ENCODE results near the gene CERK. TPM values are rescaled to one million over a fixed set of nuclear protein-coding genes. Genes with fewer than 3 reads are reported as not detected.

The CERK gene
- total and polyA plus RNA-seq, 2 of the 13 experiments (the other 11 are each of a cell fraction or from before 2014, with no cell fraction given) = 40.3 to 41.9 TPM

- TF ChIP-seq NR1H2 (CRISPR knock-in tag; IDR thresholded peaks at IDR 0.05; ENCODE audit: borderline replicate concordance, low read depth) = no peak
- no peak for TF ChIP-seq FOXO4 (CRISPR knock-in tag; conservative IDR thresholded peaks at IDR 0.05)
- peak; percentile 83; the same call in 1 of the 2 replicates for TF ChIP-seq ZSCAN21 (CRISPR knock-in tag; IDR thresholded peaks at IDR 0.05; ENCODE audit: borderline replicate concordance)
- peak; percentile 76 for TF ChIP-seq ELF3 (CRISPR knock-in tag; IDR thresholded peaks at IDR 0.05)
- peak; percentile 86; the same call in 1 of the 2 replicates for TF ChIP-seq ZBTB20 (CRISPR knock-in tag; IDR thresholded peaks at IDR 0.05; ENCODE audit: borderline replicate concordance, low read depth)
- no peak; the same call in 1 of the 2 replicates for TF ChIP-seq ZFP90 (CRISPR knock-in tag; IDR thresholded peaks at IDR 0.05; ENCODE audit: borderline replicate concordance)
- no peak for TF ChIP-seq SMARCC2 (IDR thresholded peaks at IDR 0.05)
- TF ChIP-seq ADNP (CRISPR knock-in tag; IDR thresholded peaks at IDR 0.05) = no peak
- peak in 1 of 2 experiments; percentile 85; a peak in 2 of 4 replicates for TF ChIP-seq NR2F1 (CRISPR knock-in tag; IDR thresholded peaks at IDR 0.05)
- no peak for TF ChIP-seq GPN1 (CRISPR knock-in tag; IDR thresholded peaks at IDR 0.05; ENCODE audit: borderline replicate concordance)
- TF ChIP-seq CHCHD3 (CRISPR knock-in tag; IDR thresholded peaks at IDR 0.05) = no peak
- TF ChIP-seq CENPT (CRISPR knock-in tag; IDR thresholded peaks at IDR 0.05; ENCODE audit: low read depth) = 0 out of 2 replicates have a peak, but pooled peaks have one; percentile 20
- TF ChIP-seq ZNF17 (CRISPR knock-in tag; IDR thresholded peaks at IDR 0.05) = no peak
- TF ChIP-seq NFYC (CRISPR knock-in tag; IDR thresholded peaks at IDR 0.05) = no peak
- no peak for TF ChIP-seq AHR (CRISPR knock-in tag; IDR thresholded peaks at IDR 0.05)
- TF ChIP-seq RCOR2 (CRISPR knock-in tag; IDR thresholded peaks at IDR 0.05) = peak; percentile 57; the same call in 1 of the 2 replicates
- no peak for TF ChIP-seq RBM22 (optimal IDR thresholded peaks at IDR 0.05; ENCODE audit: low read length)
- no peak for TF ChIP-seq GATA4 (IDR thresholded peaks at IDR 0.05; ENCODE audit: borderline replicate concordance, low read depth)
- peak; percentile 96; the same call in 1 of the 2 replicates for TF ChIP-seq NBN (conservative IDR thresholded peaks at IDR 0.05)
- no peak for TF ChIP-seq PAX8 (CRISPR knock-in tag; IDR thresholded peaks at IDR 0.05; ENCODE audit: borderline replicate concordance)
- peak; percentile 91 for TF ChIP-seq TBL1XR1 (IDR thresholded peaks at IDR 0.05; ENCODE audit: borderline replicate concordance, low read length, partially characterized antibody)
- no peak for TF ChIP-seq ZNF724P (CRISPR knock-in tag; IDR thresholded peaks at IDR 0.05; ENCODE audit: borderline replicate concordance)
- no peak for TF ChIP-seq JARID2 (CRISPR knock-in tag; IDR thresholded peaks at IDR 0.05; ENCODE audit: insufficient replicate concordance)
- no peak for TF ChIP-seq ZNF883 (CRISPR knock-in tag; IDR thresholded peaks at IDR 0.05; ENCODE audit: not compliant biosample characterization)
- TF ChIP-seq CEBPG (CRISPR knock-in tag; IDR thresholded peaks at IDR 0.05) = peak; percentile 89
- TF ChIP-seq ZNF484 (CRISPR knock-in tag; IDR thresholded peaks at IDR 0.05; ENCODE audit: borderline replicate concordance, low read depth) = no peak
- TF ChIP-seq ZBTB14 (CRISPR knock-in tag; IDR thresholded peaks at IDR 0.05) = no peak
- TF ChIP-seq TMF1 (CRISPR knock-in tag; IDR thresholded peaks at IDR 0.05; ENCODE audit: low read depth) = 0 out of 2 replicates have a peak, but pooled peaks have one; percentile 66
These were observed 99.2 kb downstream of the CERK start (continued) for GRCh38 chr22:46638601-46639431.

All from HepG2 (cell line).